HEK293T (cell line): ENCODE data around the gene PLOD2.

Experiments used
- CTCF ChIA-PET: fragments of 350-600 bp; formaldehyde crosslinking; extraction: SDS; loops from one replicate; lab custom pipeline; 2021; ENCODE audit warnings: antibody characterized with exemption, inconsistent platforms; lab: Yijun Ruan, JAX
- POLR2A ChIA-PET: fragments of 350-600 bp; formaldehyde crosslinking; extraction: SDS; loops from one replicate; lab custom pipeline; 2020; ENCODE audit warnings: antibody characterized with exemption, inconsistent platforms; lab: Yijun Ruan, JAX
- DNase-seq: peaks from one replicate; pipeline ENCODE4 v3.0.0; 2012; ENCODE audit warnings: mixed read lengths; ENCODE audit errors: extremely low spot score
- ARNT ChIP-seq: fragments of 450-650 bp; IDR thresholded peaks from 2 replicates; pipeline ENCODE4 v1.6.1; 2017; ENCODE audit warnings: mild to moderate bottlenecking
- BHLHE40 ChIP-seq: fragments of 450-650 bp; IDR thresholded peaks from 2 replicates; pipeline ENCODE4 v1.6.1; 2016; ENCODE audit warnings: mild to moderate bottlenecking, moderate library complexity, borderline replicate concordance
- CTBP1 ChIP-seq: fragments of 450-650 bp; IDR thresholded peaks from 2 replicates; pipeline ENCODE4 v1.6.1; 2016; ENCODE audit warnings: borderline replicate concordance
- ELF4 ChIP-seq: fragments of 450-650 bp; IDR thresholded peaks from 2 replicates; pipeline ENCODE4 v1.6.1; 2017; ENCODE audit warnings: antibody characterized with exemption
- FOXA1 ChIP-seq: fragments of 450-650 bp; IDR thresholded peaks from 2 replicates; pipeline ENCODE4 v1.6.1; 2016; ENCODE audit warnings: mild to moderate bottlenecking
- FOXK2 ChIP-seq: fragments of 450-650 bp; IDR thresholded peaks from 2 replicates; pipeline ENCODE4 v1.6.1; 2016; ENCODE audit warnings: mild to moderate bottlenecking
- FOXM1 ChIP-seq: fragments of 450-650 bp; IDR thresholded peaks from 2 replicates; pipeline ENCODE4 v1.6.1; 2017; ENCODE audit warnings: mild to moderate bottlenecking, borderline replicate concordance
- HDGF ChIP-seq: fragments of 450-650 bp; IDR thresholded peaks from 2 replicates; pipeline ENCODE4 v1.6.1; 2017; ENCODE audit warnings: antibody characterized with exemption, borderline replicate concordance
- L3MBTL2 ChIP-seq: fragments of 450-650 bp; conservative IDR thresholded peaks from 2 replicates; pipeline ENCODE4 v1.6.1; 2016; ENCODE audit warnings: mild to moderate bottlenecking
- LEF1 ChIP-seq: fragments of 450-650 bp; IDR thresholded peaks from 2 replicates; pipeline ENCODE4 v1.6.1; 2017; ENCODE audit warnings: mild to moderate bottlenecking, borderline replicate concordance
- NFRKB ChIP-seq: fragments of 450-650 bp; IDR thresholded peaks from 2 replicates; pipeline ENCODE4 v1.6.1; 2016; ENCODE audit warnings: mild to moderate bottlenecking, moderate library complexity
- SP1 ChIP-seq: fragments of 450-650 bp; IDR thresholded peaks from 2 replicates; pipeline ENCODE4 v1.6.1; 2017
- SUZ12 ChIP-seq: fragments of 450-650 bp; IDR thresholded peaks from 2 replicates; pipeline ENCODE4 v1.6.1; 2016; ENCODE audit warnings: mild to moderate bottlenecking
- TARDBP ChIP-seq: fragments of 450-650 bp; IDR thresholded peaks from 2 replicates; pipeline ENCODE4 v1.6.1; 2016
- ZNF384 ChIP-seq: fragments of 450-650 bp; IDR thresholded peaks from 2 replicates; pipeline ENCODE4 v1.6.1; 2016
- TF ChIP-seq, protein P1 (sequence below): fragments of 450-650 bp; IDR thresholded peaks from 2 replicates; pipeline ENCODE4 v1.6.1; 2016

Gene PLOD2

DNA sequence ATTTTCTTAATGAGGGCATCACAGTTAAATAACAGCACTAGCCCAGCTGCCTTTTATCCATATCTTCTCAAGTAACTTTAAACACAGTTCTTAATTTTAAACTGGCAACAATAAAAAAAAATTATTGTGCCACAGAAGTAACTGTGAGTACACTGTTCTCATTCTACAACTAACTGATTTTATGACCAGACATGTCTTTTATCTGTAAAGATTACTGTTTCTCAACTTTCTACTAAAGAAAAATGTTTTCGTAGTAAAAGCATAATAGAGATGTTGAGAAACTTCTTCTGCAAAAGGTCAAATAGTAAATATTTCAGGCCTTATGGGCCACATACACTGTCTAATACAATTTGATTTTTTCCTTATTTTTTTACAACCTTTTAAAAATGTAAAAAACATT is 32.0 kb downstream of the PLOD2 start:
- POLR2A ChIA-PET: no interaction called here
- DNase-seq: no peak
- TF ChIP-seq SUZ12: no peak
- TF ChIP-seq LEF1: no peak
- no peak for TF ChIP-seq CTBP1
- no peak for TF ChIP-seq FOXK2
- no peak for TF ChIP-seq NFRKB
- no peak for TF ChIP-seq ELF4
- TF ChIP-seq, protein P1, sequence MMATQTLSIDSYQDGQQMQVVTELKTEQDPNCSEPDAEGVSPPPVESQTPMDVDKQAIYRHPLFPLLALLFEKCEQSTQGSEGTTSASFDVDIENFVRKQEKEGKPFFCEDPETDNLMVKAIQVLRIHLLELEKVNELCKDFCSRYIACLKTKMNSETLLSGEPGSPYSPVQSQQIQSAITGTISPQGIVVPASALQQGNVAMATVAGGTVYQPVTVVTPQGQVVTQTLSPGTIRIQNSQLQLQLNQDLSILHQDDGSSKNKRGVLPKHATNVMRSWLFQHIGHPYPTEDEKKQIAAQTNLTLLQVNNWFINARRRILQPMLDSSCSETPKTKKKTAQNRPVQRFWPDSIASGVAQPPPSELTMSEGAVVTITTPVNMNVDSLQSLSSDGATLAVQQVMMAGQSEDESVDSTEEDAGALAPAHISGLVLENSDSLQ: no peak
- TF ChIP-seq SP1: no peak
- TF ChIP-seq FOXA1: no peak
- TF ChIP-seq ARNT: no peak
- TF ChIP-seq ZNF384: no peak
- CTCF ChIA-PET: interaction anchor here (1.1 kb wide), 1 partner anchor 57 kb away, joined by 4 read pairs; no protein-coding TSS in a partner anchor

DNA sequence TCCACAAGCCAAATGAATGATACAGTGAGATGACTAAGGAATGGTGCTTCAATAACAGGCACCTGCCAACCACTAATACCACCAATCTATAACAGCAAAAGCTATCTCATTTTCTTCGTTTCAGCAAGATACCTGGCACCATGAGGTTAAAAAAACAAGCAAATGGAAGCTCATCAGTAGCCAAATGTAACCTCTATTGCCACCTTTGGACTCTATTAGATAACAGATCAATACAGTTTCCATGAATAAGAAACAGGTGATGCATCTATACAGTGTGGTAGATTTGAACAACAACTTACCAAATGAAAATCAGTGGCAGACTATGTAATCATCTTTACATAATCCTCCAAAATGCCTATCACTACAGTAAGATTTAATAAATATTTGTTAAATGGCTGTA is 32.8 kb downstream of the PLOD2 start:
- no peak for DNase-seq
- ChIA-PET POLR2A (no interaction called here), CTCF (interaction anchor here (1.1 kb wide), 1 partner anchor 56 kb away, joined by 4 read pairs; no protein-coding TSS in a partner anchor)
- TF ChIP-seq HDGF: no peak
- TF ChIP-seq FOXA1: no peak
- no peak for TF ChIP-seq CTBP1
- TF ChIP-seq NFRKB: no peak
- no peak for TF ChIP-seq ZNF384
- TF ChIP-seq LEF1: no peak
- no peak for TF ChIP-seq L3MBTL2
- no peak for TF ChIP-seq FOXK2
- TF ChIP-seq SUZ12: no peak
- no peak for TF ChIP-seq FOXM1
- TF ChIP-seq ELF4: no peak
- TF ChIP-seq SP1: no peak
- TF ChIP-seq BHLHE40: no peak
- no peak for TF ChIP-seq TARDBP
- TF ChIP-seq ARNT: no peak
- TF ChIP-seq, protein P1: no peak

DNA sequence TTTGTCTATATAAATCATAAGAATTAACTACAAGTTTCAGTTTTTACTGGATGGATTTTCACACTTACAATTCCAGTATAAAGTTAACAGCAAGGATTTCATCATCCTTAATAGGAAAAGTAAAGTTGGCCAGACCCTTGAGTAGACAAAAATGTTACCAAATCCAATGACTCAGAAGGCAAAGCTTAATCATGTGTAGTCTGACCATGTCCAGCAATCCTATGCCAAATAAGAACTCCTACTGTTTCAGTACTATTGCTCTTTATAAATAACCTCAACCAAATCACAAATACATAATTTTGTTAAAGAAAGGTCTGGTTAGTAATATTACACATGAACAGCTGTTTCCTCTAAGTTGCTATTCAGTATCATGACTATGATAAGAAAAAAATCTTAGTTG is 35.0 kb downstream of the PLOD2 start:
- no peak for TF ChIP-seq ELF4
- no peak for TF ChIP-seq SUZ12
- TF ChIP-seq BHLHE40: no peak
- TF ChIP-seq CTBP1: no peak
- no peak for TF ChIP-seq L3MBTL2
- TF ChIP-seq HDGF: no peak
- TF ChIP-seq ZNF384: no peak
- no peak for TF ChIP-seq ARNT
- no peak for TF ChIP-seq NFRKB
- no peak for TF ChIP-seq FOXA1
- TF ChIP-seq TARDBP: no peak
- no peak for TF ChIP-seq SP1
- TF ChIP-seq LEF1: no peak
- TF ChIP-seq, protein P1: no peak
- TF ChIP-seq FOXM1: no peak
- TF ChIP-seq FOXK2: no peak
- ChIA-PET CTCF (no interaction called here), POLR2A (no interaction called here)
- no peak for DNase-seq

DNA sequence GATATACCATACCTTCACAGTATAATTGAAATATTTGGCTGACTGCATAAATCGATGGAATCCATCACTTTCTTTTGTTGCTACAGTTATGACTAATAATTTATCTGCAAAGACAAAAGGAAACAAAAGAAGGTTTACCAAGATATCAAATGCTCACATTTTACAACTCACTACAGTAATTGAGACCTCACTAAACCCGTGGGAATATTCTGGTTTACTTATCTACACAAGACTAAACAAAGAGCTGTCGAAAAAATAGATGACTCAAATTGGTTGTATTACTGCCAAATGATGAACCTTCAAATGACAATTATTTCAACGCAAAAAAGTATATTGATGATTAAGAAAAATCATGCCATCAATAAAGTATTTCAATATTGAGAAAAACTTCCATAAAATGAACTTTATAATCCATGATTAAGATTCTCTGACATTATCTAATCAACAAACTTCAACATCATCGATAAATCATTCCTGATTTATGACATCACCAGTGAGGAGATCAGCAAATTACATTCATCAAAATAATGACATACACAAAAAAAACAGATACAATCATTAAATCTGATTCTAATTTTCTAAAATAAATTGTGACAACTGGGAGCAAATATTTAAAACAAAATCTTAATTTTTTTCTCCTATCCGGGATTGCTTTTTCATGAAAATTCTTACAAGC is 36.7 kb downstream of the PLOD2 start:
- TF ChIP-seq HDGF (no peak), ARNT (no peak)
- TF ChIP-seq, protein P1: peak; percentile 72
- ChIA-PET CTCF (no interaction called here), POLR2A (no interaction called here)
- DNase-seq: no peak

DNA sequence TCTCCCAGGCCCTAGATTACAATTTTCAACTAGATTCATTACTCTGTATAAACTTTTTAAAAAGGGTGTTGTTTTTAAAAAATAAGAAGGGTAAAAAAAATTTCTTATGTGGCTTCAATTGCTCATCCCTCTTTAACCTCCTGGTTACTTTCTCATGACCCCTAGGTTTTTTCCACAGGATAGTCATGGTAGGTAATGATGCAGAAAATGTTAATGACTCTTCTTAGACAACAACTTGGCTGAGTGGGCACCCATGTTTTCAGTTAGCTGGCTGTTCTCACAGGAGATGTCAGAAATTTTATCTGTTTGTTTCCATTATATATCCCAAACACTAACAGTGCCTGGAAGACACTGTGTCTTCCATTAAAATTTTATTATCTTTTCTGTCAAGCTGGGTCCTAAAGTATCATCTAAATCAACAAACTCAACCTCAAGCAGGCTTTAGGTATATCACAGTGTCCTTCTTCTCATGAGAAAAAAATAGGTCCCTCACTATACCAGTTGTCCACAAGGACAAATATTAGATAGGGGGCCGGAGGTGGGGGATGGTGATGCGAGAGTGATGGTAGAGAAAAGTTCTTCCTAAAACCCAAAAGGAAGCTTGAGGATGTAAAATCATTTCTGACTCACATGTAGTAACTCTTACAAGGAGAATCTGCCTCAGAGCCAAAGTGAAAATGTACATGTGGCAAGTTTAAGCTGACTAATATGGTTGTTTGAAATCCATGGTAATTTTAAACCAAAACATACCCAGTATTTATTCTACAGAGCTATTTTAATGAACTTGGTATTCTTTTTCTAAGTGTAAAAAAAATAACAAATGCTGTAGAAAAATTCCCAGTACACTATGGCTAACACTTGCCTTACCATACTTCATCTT is 43.3 kb downstream of the PLOD2 start:
- POLR2A ChIA-PET: no interaction called here

More for the DNA sequence above, 43.3 kb downstream of the PLOD2 start:
- CTCF ChIA-PET: no interaction called here
- DNase-seq: no peak
- TF ChIP-seq FOXA1 (no peak), BHLHE40 (no peak), FOXK2 (no peak), ARNT (no peak), CTBP1 (no peak), FOXM1 (no peak), L3MBTL2 (no peak), ZNF384 (no peak), SUZ12 (no peak)
- TF ChIP-seq, protein P1: no peak
